Prostate gland (tissue), 2 donors: ENCODE results near the gene GRAMD1A. TPM values are rescaled to one million over a fixed set of nuclear protein-coding genes. Genes with fewer than 3 reads are reported as not detected.

Experiments
- DNase-seq: peaks from one replicate; pipeline ENCODE4 v3.0.0-alpha.2; 2019; ENCODE audit warnings: low spot score
- H3K27ac ChIP-seq, 2 donors: fragments of 200-600 bp; sonication (generic); 2 replicates each; pipeline ENCODE4 v1.5.1; 2017 to 2019
- H3K27me3 ChIP-seq: fragments of 200-600 bp; sonication (generic); replicated peaks from 2 replicates; pipeline ENCODE4 v1.5.1; 2019; ENCODE audit not compliant: insufficient read depth
- H3K36me3 ChIP-seq, 2 donors: fragments of 200-600 bp; sonication (generic); 1 replicate in 1 of 2; 2 replicates in 1 of 2; pipeline versions ENCODE4 v1.5.1 to v1.8.1; 2017 to 2019
- H3K4me1 ChIP-seq: fragments of 200-600 bp; sonication (generic); replicated peaks from 2 replicates; pipeline ENCODE4 v1.5.1; 2019
- H3K4me3 ChIP-seq, 2 donors: fragments of 200-600 bp; sonication (generic); 2 replicates each; pipeline ENCODE4 v1.5.1; 2017 to 2019
- H3K9me3 ChIP-seq: fragments of 200-600 bp; sonication (generic); 2 replicates; pipeline ENCODE4 v1.5.1; 2017
- POLR2A ChIP-seq: fragments of 450-650 bp; IDR thresholded peaks from one replicate; pipeline ENCODE4 v1.6.1; 2016; ENCODE audit warnings: antibody characterized with exemption, mild to moderate bottlenecking
- POLR2AphosphoS5 ChIP-seq: sonication (generic); formaldehyde crosslinking; IDR thresholded peaks from one replicate; pipeline ENCODE4 v1.6.1; 2017; ENCODE audit warnings: antibody characterized with exemption
- WGBS: methylation state at CpG from one replicate; pipeline ENCODE4 v1.1.5; 2018; 5-methylcytosine and 5-hydroxymethylcytosine counted together
- intact Hi-C: fragments of 100-400 bp; cut with DNase I; formaldehyde crosslinking; loops from one replicate; pipeline ENCODE4 v1.14.2; 2022
- total RNA-seq, 2 donors: library from RNA; depleted of rRNA; stranded (reverse); fragments of >200 nt; gene quantifications; one replicate each; pipeline ENCODE4 v1.1.0, GENCODE V29; 2016
- TF ChIP-seq, protein P1 (sequence below), 4 experiments: fragments of 200-600 bp in 2 of 4; fragments of 450-650 bp in 2 of 4; sonication (generic) in 2 of 4; IDR thresholded peaks; 1 replicate in 3 of 4; 2 replicates in 1 of 4; pipeline ENCODE4 v1.5.1; 2016 to 2019; ENCODE audit warnings: antibody characterized with exemption in 4 of 4, mild to moderate bottlenecking in 2 of 4, moderate library complexity in 2 of 4

GRAMD1A gene
- total RNA-seq, 2 donors from 2014 or later = 32.2 to 120 TPM

DNA sequence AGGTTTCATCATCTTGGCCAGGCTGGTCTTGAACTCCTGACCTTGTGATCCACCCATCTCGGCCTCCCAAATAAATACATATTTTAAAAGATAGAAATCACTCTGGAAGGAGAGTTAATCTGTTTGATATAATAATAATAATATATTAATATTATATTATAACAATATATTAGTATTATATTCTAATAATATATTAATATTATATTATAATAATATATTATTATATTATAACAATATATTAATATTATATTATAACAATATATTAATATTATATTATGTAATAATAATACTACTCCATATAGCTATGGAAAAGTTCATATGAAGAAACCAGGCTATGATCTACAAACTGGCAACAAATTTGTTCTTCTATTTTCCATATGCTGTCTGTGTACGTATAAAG is 58.2 kb downstream of the GRAMD1A start:
- H3K4me1 ChIP-seq = no peaks in the 10 kb centered on the region
- WGBS = 58% methylated on average over 2 of the region's 2 CpGs
- intact Hi-C loops = no loop called here
- no peak for DNase-seq
- H3K27me3 ChIP-seq = no peaks in the 10 kb centered on the region
- TF ChIP-seq POLR2AphosphoS5 = no peak
- no peak for TF ChIP-seq POLR2A
- TF ChIP-seq, protein P1, sequence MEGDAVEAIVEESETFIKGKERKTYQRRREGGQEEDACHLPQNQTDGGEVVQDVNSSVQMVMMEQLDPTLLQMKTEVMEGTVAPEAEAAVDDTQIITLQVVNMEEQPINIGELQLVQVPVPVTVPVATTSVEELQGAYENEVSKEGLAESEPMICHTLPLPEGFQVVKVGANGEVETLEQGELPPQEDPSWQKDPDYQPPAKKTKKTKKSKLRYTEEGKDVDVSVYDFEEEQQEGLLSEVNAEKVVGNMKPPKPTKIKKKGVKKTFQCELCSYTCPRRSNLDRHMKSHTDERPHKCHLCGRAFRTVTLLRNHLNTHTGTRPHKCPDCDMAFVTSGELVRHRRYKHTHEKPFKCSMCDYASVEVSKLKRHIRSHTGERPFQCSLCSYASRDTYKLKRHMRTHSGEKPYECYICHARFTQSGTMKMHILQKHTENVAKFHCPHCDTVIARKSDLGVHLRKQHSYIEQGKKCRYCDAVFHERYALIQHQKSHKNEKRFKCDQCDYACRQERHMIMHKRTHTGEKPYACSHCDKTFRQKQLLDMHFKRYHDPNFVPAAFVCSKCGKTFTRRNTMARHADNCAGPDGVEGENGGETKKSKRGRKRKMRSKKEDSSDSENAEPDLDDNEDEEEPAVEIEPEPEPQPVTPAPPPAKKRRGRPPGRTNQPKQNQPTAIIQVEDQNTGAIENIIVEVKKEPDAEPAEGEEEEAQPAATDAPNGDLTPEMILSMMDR (IDR thresholded peaks at IDR 0.05) = no peak
- H3K4me3 ChIP-seq = no peak overlapping the region
- H3K36me3 ChIP-seq = no peaks in the 10 kb centered on the region
- no peak overlapping the region for H3K27ac ChIP-seq
- no peaks in the 10 kb centered on the region for H3K9me3 ChIP-seq

DNA sequence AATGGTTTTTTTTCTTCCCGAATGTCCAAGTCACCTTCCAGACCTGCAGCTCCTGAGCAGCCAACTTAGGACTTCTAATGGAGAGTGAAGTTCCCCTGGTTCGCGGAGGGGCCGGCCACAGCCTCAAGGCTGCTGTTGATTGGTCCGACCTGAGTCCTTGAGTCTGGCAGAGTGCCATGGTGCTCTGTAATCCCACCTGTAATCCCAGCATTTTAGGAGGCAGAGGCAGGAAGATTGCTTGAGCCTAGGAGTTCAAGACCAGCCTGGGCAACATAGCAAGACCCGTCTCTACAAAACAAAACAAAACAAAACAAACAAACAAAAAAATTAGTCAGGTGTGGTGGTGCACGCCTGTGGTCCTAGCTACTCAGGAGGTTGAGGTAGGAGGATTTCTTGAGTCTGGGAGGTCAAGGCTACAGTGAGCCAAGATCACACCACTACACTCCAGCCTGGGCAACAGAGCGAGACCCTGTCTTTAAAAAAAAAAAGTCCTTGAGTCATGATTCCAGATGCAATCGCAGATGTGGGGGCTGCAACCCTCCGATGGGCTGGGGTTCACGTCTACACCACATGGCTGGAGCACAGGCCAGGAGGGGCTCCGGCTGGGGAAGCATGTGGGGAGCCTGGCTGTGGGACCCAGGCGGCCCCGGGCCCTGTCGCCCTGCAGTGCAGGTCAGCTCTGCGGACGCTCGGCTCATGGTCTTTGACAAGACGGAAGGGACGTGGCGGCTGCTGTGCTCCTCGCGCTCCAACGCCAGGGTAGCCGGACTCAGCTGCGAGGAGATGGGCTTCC is 59.1 kb downstream of the GRAMD1A start:
- intact Hi-C loops = no loop called here
- no peak for DNase-seq
- H3K4me1 ChIP-seq = no peaks in the 10 kb centered on the region
- H3K27me3 ChIP-seq = no peaks in the 10 kb centered on the region
- no peaks in the 10 kb centered on the region for H3K9me3 ChIP-seq
- H3K27ac ChIP-seq = no peak overlapping the region
- no peak overlapping the region for H3K4me3 ChIP-seq
- 93% methylated on average over 26 of the region's 26 CpGs for WGBS
- TF ChIP-seq POLR2A = no peak
- no peak for TF ChIP-seq POLR2AphosphoS5
- TF ChIP-seq, protein P1 (IDR thresholded peaks at IDR 0.05) = no peak
- no peaks in the 10 kb centered on the region for H3K36me3 ChIP-seq

DNA sequence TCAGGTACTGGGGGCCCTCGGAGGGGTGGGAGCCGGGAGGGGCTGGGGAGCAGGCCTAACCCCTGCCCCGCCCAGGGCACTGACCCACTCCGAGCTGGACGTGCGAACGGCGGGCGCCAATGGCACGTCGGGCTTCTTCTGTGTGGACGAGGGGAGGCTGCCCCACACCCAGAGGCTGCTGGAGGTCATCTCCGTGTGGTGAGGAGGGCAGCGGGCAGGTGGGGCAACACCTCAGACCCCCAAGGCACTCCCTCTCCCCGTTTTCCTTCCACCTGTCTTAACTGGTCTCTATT is 59.6 kb downstream of the GRAMD1A start:
- H3K27me3 ChIP-seq = no peaks in the 10 kb centered on the region
- no peak overlapping the region for H3K27ac ChIP-seq
- TF ChIP-seq POLR2AphosphoS5 = no peak
- TF ChIP-seq, protein P1 (IDR thresholded peaks at IDR 0.05) = no peak
- no peak for TF ChIP-seq POLR2A
- intact Hi-C loops = no loop called here
- 84% methylated on average over 15 of the region's 15 CpGs for WGBS
- H3K36me3 ChIP-seq = no peaks in the 10 kb centered on the region
- no peaks in the 10 kb centered on the region for H3K4me1 ChIP-seq
- no peak for DNase-seq
- H3K4me3 ChIP-seq = no peak overlapping the region
- no peaks in the 10 kb centered on the region for H3K9me3 ChIP-seq

DNA sequence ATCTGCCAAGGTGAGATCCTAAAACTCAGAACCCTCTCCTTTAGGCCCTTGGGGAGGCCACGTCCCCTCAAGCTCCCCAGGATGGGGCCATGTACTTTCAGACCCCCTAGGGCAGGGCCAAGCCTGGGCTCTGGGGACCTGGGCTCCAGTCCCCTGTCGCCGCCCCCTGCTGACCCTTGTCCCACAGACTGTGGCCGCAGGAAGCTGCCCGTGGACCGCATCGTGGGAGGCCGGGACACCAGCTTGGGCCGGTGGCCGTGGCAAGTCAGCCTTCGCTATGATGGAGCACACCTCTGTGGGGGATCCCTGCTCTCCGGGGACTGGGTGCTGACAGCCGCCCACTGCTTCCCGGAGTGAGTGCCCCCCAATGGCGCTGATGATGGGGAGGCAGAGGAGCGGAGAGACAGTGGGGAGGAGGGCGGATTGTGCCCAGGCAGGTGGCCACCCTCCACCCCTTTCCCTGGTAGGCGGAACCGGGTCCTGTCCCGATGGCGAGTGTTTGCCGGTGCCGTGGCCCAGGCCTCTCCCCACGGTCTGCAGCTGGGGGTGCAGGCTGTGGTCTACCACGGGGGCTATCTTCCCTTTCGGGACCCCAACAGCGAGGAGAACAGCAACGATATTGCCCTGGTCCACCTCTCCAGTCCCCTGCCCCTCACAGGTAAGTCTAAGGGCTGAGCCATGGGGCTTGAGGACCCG is 60.2 kb downstream of the GRAMD1A start:
- no peaks in the 10 kb centered on the region for H3K9me3 ChIP-seq
- no peak overlapping the region for H3K4me3 ChIP-seq
- no peaks in the 10 kb centered on the region for H3K4me1 ChIP-seq
- no peak overlapping the region for H3K27ac ChIP-seq
- no peaks in the 10 kb centered on the region for H3K36me3 ChIP-seq
- no peak for TF ChIP-seq POLR2AphosphoS5
- TF ChIP-seq, protein P1 (IDR thresholded peaks at IDR 0.05) = no peak
- H3K27me3 ChIP-seq = no peaks in the 10 kb centered on the region
- WGBS = 93% methylated on average over 29 of the region's 29 CpGs
- DNase-seq = no peak
- intact Hi-C loops = no loop called here
